HFF-Myc (cell line): ENCODE measurements around the gene PMM1.
"Not testable (repeated sequence)": the region's sequence is repeated elsewhere in the genome, so short reads cannot be mapped to it uniquely, and the experiment has no call there.

Experiments used
- DNase-seq: peaks from one replicate; pipeline ENCODE4 v3.0.0-alpha.2; 2011; ENCODE audit warnings: low read depth; ENCODE audit errors: extremely low read depth
- H3K4me3 ChIP-seq: replicated peaks from 2 replicates; pipeline ENCODE4 v1.5.1; 2011; ENCODE audit warnings: low read depth, mild to moderate bottlenecking, control low read depth, low read length
- TF ChIP-seq, protein P1 (sequence below): IDR thresholded peaks from 2 replicates; pipeline ENCODE4 v1.5.1; 2012; ENCODE audit warnings: mild to moderate bottlenecking, low read depth, low read length, control low read depth; ENCODE audit errors: missing control alignments

PMM1 gene

DNA sequence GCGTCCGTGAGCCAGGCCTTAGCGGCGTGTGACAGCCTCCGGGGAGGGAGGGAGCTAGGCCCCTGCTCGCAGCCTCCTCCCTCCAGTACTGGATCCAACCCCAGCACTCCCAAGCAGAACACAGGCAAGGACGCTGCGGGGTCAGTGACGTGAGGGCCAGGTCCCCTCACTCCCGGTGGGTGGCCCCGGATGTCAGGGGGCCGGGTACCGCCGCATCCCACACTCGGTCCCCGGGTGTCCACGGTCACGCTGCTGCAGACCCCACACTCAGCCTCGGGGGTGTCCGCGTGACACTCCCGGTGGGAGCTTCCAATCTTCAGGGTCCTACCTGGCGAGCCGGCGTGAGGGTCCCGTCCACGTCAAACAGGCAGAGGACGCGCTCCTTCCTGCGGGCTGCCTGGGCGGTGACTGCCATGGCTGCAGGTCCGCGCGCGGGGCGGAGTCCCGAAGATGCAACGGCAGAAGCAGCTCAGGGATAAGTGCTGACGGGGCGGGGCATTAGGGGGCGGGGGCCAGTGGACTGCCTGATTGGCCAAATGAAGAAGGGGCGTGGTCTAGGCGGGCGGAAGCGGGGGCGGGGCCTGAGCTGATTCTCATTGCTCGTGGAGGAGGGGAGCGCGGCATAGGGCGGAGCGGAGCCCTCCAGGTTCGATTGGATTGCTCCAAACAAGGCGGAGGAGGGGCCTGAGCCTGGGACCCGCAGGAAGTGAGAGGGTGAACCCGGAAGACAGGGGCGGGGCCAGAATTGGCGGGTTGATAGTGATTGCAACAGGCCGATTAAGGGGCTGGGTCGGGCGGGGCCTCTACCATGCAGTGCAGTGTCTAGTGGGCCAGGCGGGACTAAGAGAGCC is at the start of gene PMM1:
Gene PMM1, minus strand, starts transcription at position 450 of the 851 bp plus-strand sequence. Its CDS starts 35 bp downstream, at position 415.
- peak within 1 kb of the TSS; percentile 81 for H3K4me3 ChIP-seq
- peak; percentile 95 for DNase-seq
- TF ChIP-seq, protein P1, sequence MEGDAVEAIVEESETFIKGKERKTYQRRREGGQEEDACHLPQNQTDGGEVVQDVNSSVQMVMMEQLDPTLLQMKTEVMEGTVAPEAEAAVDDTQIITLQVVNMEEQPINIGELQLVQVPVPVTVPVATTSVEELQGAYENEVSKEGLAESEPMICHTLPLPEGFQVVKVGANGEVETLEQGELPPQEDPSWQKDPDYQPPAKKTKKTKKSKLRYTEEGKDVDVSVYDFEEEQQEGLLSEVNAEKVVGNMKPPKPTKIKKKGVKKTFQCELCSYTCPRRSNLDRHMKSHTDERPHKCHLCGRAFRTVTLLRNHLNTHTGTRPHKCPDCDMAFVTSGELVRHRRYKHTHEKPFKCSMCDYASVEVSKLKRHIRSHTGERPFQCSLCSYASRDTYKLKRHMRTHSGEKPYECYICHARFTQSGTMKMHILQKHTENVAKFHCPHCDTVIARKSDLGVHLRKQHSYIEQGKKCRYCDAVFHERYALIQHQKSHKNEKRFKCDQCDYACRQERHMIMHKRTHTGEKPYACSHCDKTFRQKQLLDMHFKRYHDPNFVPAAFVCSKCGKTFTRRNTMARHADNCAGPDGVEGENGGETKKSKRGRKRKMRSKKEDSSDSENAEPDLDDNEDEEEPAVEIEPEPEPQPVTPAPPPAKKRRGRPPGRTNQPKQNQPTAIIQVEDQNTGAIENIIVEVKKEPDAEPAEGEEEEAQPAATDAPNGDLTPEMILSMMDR = no peak

DNA sequence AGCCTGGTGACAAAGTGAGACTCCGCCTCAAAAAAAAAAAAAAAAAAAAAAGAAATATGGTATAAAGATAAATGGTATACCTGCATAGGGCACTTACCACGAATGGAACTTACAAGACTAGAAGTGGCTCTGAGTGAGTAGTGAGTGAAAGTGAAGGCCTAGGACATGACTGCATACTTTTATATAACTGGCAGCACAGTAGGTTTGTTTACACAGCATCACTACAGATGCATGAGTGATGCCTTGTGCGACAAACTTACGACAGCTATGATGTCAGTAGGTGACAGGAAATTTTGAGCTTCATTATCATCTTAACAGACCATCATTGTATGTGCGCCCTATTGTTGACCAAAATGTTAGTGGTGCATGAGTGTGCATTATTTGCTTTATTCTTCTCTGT is 49.1 kb upstream of the PMM1 start:
- no peak overlapping the region for H3K4me3 ChIP-seq
- TF ChIP-seq, protein P1 = no peak
- DNase-seq = no peak

DNA sequence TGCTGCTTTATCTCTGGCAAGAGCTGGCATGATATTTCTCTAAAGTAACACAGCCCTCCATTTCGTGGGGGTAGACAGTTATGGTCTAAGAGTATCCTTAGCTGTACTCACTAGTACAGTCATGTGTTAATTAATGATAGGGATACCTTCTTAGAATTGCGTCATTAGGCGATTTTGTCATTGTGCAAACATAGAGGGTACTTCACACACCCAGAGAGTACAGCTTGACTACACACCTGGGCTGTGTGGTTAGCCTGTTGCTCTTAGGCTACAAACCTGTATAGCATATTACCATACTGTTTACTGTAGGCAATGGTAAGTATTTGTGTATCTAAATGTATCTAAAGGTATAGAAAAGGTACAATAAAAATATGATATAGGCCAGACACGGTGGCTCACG is 48.5 kb upstream of the PMM1 start:
- TF ChIP-seq, protein P1 = no peak
- H3K4me3 ChIP-seq = no peak overlapping the region
- DNase-seq = no peak

DNA sequence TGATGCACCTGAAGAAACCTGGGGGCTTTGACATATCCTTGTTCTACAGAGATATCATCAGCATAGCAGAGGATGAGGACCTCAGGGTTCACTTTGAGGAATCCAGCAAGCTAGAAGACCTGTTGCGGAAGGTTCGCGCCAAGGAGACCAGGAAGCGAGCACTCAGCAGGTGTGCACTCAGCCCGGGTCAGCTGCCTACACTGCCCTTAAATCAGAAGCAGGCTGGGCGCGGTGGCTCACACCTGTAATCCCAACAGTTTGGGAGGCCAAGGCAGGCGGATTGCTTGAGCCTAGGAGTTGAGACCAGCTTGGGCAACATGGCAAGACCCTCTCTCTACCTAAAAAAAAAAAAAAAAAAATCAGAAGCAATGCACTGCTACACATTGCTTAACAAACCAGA is 48.0 kb upstream of the PMM1 start:
- DNase-seq, H3K4me3 ChIP-seq: not testable (repeated sequence)

DNA sequence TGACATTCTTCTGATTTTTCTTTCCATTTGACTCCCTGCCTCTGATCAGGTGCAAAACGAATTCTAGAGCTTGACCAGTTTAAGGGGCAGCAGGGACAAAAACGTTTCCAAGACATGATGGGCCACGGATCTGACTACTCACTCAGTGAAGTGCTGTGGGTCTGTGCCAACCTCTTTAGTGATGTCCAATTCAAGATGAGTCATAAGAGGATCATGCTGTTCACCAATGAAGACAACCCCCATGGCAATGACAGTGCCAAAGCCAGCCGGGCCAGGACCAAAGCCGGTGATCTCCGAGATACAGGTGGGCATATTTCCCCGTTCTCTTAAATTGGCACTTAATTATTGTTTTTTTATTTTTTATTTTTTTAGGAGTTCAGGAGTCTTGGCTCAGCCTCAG is 46.8 kb upstream of the PMM1 start:
- no peak overlapping the region for H3K4me3 ChIP-seq
- no peak for DNase-seq
- TF ChIP-seq, protein P1 = no peak

DNA sequence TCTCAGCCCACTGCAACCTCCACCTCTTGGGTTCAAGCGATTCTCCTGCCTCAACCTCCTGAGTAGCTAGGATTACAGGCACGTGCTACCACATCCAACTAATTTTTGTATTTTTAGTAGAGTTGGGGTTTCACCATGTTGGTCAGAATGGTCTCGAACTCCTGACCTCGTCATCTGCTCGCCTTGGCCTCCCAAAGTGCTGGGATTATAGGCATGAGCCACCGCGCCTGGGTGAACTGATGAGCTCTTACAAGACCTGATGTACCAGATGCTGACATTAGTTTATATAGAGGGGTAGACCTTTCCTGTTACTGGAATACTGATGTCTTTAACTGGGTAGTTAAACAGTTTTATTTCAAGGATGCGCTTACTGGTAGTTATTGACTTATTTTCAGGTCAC is 45.0 kb upstream of the PMM1 start:
- DNase-seq, H3K4me3 ChIP-seq: not testable (repeated sequence)

DNA sequence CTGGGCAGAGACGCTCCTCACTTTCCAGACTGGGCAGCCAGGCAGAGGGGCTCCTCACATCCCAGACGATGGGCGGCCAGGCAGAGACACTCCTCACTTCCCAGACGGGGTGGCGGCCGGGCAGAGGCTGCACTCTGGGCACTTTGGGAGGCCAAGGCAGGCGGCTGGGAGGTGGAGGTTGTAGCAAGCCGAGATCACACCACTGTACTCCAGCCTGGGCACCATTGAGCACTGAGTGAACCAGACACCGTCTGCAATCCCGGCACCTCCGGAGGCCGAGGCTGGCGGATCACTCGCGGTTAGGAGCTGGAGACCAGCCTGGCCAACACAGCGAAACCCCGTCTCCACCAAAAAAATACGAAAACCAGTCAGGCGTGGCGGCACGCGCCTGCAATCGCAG is 42.0 kb upstream of the PMM1 start:
- H3K4me3 ChIP-seq, DNase-seq: not testable (repeated sequence)

DNA sequence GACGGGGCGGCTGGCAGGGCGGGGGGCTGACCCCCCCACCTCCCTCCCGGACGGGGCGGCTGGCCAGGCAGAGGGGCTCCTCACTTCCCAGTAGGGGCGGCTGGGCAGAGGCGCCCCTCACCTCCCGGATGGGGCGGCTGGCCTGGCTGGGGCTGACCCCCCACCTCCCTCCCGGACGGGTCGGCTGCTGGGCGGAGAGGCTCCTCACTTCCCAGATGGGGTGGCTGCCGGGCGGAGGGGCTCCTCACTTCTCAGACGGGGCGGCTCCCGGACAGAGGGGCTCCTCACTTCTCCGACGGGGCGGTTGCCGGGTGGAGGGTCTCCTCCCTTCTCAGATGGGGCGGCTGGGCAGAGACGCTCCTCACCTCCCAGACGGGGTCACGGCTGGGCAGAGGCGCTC is 41.5 kb upstream of the PMM1 start:
- DNase-seq, H3K4me3 ChIP-seq: not testable (repeated sequence)

DNA sequence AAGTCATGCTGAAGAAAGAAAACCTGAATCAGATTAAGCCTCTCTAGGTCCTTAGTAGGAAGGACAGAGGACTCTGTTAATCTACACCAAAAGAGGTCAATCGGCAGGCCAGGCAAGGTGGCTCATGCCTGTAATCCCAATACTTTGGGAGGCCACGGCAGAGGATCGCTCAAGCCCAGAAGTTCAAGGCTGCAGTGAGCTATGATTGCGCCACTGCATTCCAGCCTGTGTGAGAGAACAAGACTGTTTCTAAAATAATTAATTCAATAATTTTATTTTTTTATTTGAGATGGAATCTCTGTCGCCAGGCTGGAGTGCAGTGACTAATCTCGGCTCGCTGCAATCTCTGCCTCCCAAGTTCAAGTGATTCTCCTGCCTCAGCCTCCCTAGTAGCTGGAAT is 35.9 kb upstream of the PMM1 start:
- no peak overlapping the region for H3K4me3 ChIP-seq
- DNase-seq = no peak
- TF ChIP-seq, protein P1 = no peak
